Activated T-cell treated with anti-CD3 and anti-CD28 coated beads, Interleukin-2, amount 50 U/mL, for 24 hours (primary cell): ENCODE results near the gene GPR162.
A peak's percentile ranks its signal among the peaks of the same experiment; 100 is the strongest.

Experiments used
- DNase-seq: peaks from one replicate; pipeline ENCODE4 v3.0.0-alpha.2; 2020
- H3K27ac Mint-ChIP-seq: 2 replicates; pipeline ENCODE4 v1.8.0; 2020; ENCODE audit warnings: mild to moderate bottlenecking, mixed read lengths
- H3K27me3 Mint-ChIP-seq: 2 replicates; pipeline ENCODE4 v1.8.0; 2020; ENCODE audit warnings: mixed read lengths
- H3K36me3 Mint-ChIP-seq: 2 replicates; pipeline ENCODE4 v1.8.0; 2020; ENCODE audit warnings: low read depth, mixed read lengths
- H3K4me1 Mint-ChIP-seq: 2 replicates; pipeline ENCODE4 v1.8.0; 2020; ENCODE audit warnings: low read depth, mixed read lengths
- H3K4me3 Mint-ChIP-seq: 2 replicates; pipeline ENCODE4 v1.8.0; 2020; ENCODE audit warnings: mild to moderate bottlenecking, moderate library complexity, mixed read lengths
- H3K9me3 Mint-ChIP-seq: 2 replicates; pipeline ENCODE4 v1.8.0; 2020; ENCODE audit warnings: mixed read lengths

GPR162 gene

DNA sequence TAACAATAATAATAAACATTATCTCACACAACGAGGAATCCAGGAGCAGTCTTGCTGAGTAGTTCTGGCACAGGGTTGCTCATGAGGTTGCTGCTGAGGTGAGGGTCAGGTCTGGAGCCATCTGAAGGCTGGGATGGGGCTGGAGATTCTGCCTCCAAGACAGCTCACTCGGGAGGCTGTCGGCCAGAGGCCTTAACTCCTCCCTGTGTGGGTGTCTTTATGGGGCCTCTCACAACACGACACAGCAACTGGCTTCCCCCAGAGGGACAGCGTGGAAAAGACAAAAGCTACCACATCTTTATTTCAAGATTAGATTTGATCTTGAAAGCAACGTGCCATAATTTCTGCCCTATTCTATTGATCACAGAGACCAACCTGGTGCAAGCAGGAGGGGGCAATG lies 39.5 kb upstream of the GPR162 start:
- Mint-ChIP-seq H3K4me1 (peaks cover 87% of the 10 kb centered on the region), H3K9me3 (no peaks in the 10 kb centered on the region), H3K4me3 (peak overlapping the region; percentile 33), H3K27ac (peak overlapping the region; percentile 59), H3K27me3 (no peaks in the 10 kb centered on the region), H3K36me3 (peaks cover 18% of the 10 kb centered on the region)
- no peak for DNase-seq

DNA sequence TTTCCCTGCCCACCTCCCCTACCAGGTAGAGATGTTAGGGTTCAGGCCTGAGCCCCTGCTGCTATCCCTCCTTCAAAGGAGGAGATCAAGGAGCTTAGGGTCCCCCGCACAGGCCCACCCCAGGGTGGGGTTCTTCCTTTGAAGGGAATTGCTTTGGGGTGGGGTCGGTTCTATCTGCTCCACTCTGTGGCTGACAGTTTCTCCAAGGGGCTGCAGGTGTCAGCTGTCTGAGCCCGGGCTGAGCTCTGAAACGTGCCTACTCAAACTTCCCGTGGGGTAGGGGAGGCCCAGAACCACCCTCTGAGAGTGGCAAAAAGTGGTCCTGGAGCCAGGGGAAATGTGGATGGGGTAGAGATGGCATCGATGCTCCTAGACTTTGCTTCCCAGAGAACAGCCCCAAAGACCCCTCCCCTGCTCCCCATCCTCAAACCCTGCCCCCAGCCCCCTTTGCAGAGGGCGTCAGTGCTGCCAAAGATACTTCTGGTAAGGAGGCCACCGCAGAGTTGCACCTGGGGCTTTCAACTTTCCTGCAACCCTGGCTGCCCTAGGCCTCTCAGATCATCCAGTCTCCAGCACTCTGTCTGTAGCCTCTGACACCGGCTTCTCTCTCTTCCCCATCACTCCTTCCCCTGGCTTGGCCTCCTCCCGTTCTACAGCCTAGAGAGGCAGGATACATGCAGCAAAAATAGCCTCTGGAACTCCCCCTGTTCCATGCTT lies 38.6 kb upstream of the GPR162 start:
- peak overlapping the region; percentile 39 for H3K4me3 Mint-ChIP-seq
- H3K27me3 Mint-ChIP-seq = no peaks in the 10 kb centered on the region

DNA sequence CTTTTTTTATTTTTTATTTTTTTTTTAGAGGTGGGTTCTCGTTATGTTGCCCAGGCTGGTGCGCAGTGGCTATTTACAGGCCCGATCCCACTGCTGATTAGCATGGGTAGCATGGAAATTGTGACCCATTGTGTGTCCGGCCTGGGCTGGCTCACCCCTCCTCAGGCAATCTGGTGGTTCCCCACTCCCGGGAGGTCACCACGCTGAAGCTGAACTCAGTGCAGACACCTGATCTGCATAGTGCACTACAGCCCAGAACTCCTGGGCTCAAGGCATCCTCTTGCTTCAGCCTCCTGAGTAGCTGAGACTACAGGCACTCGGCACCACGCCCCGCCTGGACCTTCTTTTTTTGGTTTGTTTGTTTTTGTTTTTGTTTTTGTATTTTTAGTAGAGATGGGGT lies 37.8 kb upstream of the GPR162 start:
- H3K4me1 Mint-ChIP-seq = peaks cover 82% of the 10 kb centered on the region
- no peak overlapping the region for H3K4me3 Mint-ChIP-seq

More for the DNA sequence above, 38.6 kb upstream of the GPR162 start:
- Mint-ChIP-seq H3K36me3 (peaks cover 9% of the 10 kb centered on the region), H3K4me1 (peaks cover 82% of the 10 kb centered on the region), H3K9me3 (no peaks in the 10 kb centered on the region), H3K27ac (peak overlapping the region; percentile 77)
- DNase-seq = no peak

DNA sequence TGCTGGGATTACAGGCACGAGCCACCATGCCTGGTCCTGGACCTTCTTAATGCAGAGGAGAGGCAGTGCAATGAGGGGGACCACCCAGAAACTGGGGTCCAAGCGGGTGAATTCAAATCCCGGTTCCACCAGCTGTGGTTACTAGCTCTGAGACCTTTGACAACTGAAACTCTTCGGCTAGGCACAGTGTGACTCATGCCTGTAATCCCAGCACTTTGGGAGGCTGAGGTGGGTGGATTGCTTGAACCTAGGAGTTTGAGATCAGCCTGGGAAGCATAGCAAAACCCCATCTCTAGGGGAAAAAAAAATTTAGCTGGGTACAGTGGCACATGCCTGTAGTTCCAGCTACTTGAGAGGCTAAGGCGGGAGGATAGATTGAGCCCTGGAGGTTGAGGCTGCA lies 37.3 kb upstream of the GPR162 start:
- Mint-ChIP-seq H3K9me3 (no peaks in the 10 kb centered on the region), H3K36me3 (peaks cover under 1% of the 10 kb centered on the region), H3K4me3 (no peak overlapping the region), H3K27ac (peak overlapping the region; percentile 55), H3K27me3 (no peaks in the 10 kb centered on the region), H3K4me1 (peaks cover 82% of the 10 kb centered on the region)
- DNase-seq = no peak

More for the DNA sequence above, 37.8 kb upstream of the GPR162 start:
- Mint-ChIP-seq H3K27ac (peak overlapping the region; percentile 61), H3K9me3 (no peaks in the 10 kb centered on the region), H3K27me3 (no peaks in the 10 kb centered on the region), H3K36me3 (peaks cover under 1% of the 10 kb centered on the region)
- DNase-seq = no peak

DNA sequence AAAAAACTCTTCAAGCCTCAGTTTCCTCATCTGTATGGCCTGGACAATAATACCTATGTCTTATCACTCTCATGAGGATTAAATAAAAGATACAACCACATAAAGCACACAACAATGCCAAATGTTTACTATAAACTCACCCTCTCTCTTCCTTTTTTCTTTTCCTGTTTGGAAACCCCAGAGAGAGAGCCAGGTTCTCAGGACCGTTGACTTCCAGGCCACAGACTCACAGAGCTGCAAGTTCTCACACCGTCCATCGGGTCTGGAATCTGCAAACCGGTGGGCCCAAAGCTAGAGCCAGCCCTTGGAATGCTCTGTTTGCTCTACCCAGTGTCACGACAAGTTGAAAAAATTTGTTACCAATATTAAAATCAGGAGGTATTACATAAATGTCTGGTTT lies 36.9 kb upstream of the GPR162 start:
- Mint-ChIP-seq H3K9me3 (no peaks in the 10 kb centered on the region), H3K27ac (peak overlapping the region; percentile 55), H3K27me3 (no peaks in the 10 kb centered on the region), H3K36me3 (peaks cover 5% of the 10 kb centered on the region), H3K4me3 (no peak overlapping the region), H3K4me1 (peaks cover 79% of the 10 kb centered on the region)
- DNase-seq = no peak

DNA sequence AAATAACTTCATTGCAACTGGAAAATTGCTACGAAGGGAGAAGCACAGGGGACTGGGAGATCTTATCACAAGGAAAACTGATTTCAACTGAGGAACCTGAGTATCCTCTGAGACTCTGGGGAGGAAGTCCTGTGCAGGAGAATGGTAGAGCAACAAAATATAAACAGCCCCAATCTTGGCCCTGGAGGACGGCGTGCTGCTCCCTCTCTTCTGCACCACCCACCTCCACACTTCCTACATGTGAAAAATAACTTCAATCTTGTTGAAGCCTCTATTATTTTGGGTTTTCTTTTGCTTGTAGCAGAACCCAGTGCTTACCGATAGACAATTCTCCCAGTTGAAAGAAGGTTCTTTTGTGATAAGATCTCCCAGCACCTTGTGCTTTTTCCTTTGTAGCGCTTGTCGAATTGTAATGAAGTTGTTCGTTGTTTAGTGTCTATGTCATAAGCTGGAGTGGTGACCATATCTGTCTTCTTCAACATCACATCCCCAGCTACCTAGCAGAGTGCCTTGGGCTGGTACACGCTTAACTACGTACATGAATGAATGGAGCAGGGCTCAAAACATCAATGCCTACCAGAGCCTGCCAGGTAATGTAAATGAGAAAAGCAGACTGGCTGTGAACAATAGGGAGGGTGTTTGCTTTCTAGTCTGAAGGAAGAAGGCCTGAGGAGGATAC lies 35.1 kb upstream of the GPR162 start:
- no peaks in the 10 kb centered on the region for H3K9me3 Mint-ChIP-seq
- peak overlapping the region; percentile 39 for H3K4me3 Mint-ChIP-seq
- H3K36me3 Mint-ChIP-seq = peaks cover 16% of the 10 kb centered on the region
- DNase-seq = no peak
- peaks cover 68% of the 10 kb centered on the region for H3K4me1 Mint-ChIP-seq
- H3K27ac Mint-ChIP-seq = peak overlapping the region; percentile 76
- no peaks in the 10 kb centered on the region for H3K27me3 Mint-ChIP-seq

DNA sequence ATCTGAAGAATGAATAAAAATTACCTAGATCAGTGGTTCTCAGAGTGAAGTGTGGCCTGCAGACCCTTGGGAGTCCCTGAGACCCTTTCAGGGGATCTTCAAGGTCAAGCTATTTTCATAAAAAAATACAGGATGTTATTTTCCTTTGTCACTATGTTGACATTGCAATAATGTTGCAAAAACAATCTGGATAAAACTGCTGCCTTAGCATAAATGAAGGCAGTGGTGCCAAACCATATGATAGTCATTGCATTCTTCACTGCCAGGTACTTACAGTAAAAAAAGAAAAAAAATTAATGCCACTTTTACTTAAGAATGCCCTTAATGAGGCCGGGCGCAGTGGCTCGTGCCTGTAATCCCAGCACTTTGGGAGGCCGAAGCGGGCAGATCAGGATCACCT lies 34.3 kb upstream of the GPR162 start:
- Mint-ChIP-seq H3K27ac (peak overlapping the region; percentile 76), H3K4me1 (peaks cover 70% of the 10 kb centered on the region), H3K36me3 (peaks cover 24% of the 10 kb centered on the region), H3K27me3 (no peaks in the 10 kb centered on the region), H3K9me3 (no peaks in the 10 kb centered on the region), H3K4me3 (no peak overlapping the region)
- no peak for DNase-seq

- DNase-seq = peak; percentile 82
- Mint-ChIP-seq H3K4me1 (peaks cover 63% of the 10 kb centered on the region), H3K27ac (peak within 1 kb of the TSS; percentile 93), H3K27me3 (no peaks in the 10 kb centered on the region), H3K4me3 (peak within 1 kb of the TSS; percentile 90), H3K9me3 (no peaks in the 10 kb centered on the region), H3K36me3 (peaks cover 42% of the 10 kb centered on the region)
Observed at GRCh38 chr12:6788972-6789924, 32.4 kb upstream of the GPR162 start, which contains the start of gene CD4. TSS of gene CD4 (plus strand) at chr12:6789528. CDS start at chr12:6800139, 10,611 bp downstream.

DNA sequence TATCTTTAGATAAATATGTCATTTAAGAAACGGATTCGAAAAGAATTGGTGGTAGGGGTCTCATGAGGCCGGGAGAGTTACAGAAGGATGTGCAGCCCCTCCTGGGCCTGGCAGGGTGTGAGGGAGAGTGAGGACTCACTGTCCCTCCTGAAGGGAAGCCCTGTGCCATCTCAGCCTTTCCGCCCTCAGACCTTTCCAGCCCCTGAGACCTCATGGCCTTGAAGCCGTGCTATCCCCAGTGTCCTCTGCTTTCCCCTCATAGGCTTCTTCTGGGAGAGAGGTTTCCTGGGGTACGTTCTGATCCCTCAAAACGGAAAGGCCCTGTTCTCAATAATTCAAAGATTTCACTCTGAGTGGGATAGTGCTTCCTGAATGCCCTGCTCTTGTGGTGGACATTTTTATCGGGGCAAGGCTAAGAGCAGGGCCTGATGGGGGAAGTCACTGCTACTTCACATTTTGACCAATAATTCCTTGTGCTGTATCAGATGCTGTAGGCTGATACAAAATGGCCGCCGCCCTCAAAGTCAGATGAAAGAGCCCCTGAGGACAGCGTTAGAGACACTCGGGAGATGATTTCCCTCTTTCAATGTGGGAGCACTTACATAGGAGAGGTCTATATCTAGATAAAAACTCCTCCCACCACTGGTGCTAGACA lies 31.0 kb upstream of the GPR162 start:
- H3K9me3 Mint-ChIP-seq = no peaks in the 10 kb centered on the region
- peak; percentile 60 for DNase-seq
- H3K36me3 Mint-ChIP-seq = peaks cover 56% of the 10 kb centered on the region
- peak overlapping the region; percentile 90 for H3K4me3 Mint-ChIP-seq
- H3K4me1 Mint-ChIP-seq = peaks cover 57% of the 10 kb centered on the region
- peak overlapping the region; percentile 93 for H3K27ac Mint-ChIP-seq
- no peaks in the 10 kb centered on the region for H3K27me3 Mint-ChIP-seq

- no peaks in the 10 kb centered on the region for H3K27me3 Mint-ChIP-seq
- peaks cover 69% of the 10 kb centered on the region for H3K36me3 Mint-ChIP-seq
- peak; percentile 61 for DNase-seq
- H3K9me3 Mint-ChIP-seq = no peaks in the 10 kb centered on the region
- peaks cover 58% of the 10 kb centered on the region for H3K4me1 Mint-ChIP-seq
- peak overlapping the region; percentile 90 for H3K4me3 Mint-ChIP-seq
- H3K27ac Mint-ChIP-seq = peak overlapping the region; percentile 93
Observed at GRCh38 chr12:6791931-6792520, 29.6 kb upstream of the GPR162 start.

DNA sequence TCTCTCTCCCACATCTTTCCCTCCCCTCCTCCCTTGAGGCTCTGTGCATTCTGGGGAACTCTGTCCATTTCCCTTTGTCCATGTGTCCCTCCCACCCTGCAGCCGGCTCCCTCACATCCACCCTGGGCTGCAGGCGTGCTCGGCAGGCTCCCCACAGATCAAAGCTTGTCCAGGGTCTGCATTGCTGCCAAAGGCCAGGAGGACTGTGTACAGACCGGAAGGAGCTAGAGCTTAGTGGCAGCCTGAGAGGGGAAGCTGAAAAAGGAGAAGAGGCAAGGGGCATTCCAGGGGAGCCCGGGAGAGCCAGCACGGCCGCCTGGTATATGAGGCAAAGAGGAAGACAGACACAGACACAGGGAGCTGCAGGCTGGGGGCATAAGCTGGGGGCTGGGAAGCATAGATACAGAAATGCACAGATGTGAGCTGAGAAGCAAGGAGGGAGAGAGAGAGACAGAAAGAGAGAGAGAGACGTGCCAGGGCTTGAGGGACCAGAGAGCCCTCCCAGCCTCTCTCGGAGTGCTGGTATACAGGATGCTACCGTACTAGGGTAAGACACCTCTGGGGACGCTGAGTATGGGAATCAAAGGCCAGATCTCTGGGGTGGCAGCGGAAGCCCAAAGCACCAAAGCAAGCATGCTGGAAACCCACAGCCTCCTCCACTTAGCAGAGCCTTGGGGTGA lies 29.0 kb upstream of the GPR162 start:
- H3K4me1 Mint-ChIP-seq = peaks cover 58% of the 10 kb centered on the region
- peaks cover 75% of the 10 kb centered on the region for H3K36me3 Mint-ChIP-seq
- H3K27me3 Mint-ChIP-seq = no peaks in the 10 kb centered on the region
- H3K4me3 Mint-ChIP-seq = peak overlapping the region; percentile 90
- DNase-seq = peak; percentile 56
- H3K9me3 Mint-ChIP-seq = no peaks in the 10 kb centered on the region
- H3K27ac Mint-ChIP-seq = peak overlapping the region; percentile 93

DNA sequence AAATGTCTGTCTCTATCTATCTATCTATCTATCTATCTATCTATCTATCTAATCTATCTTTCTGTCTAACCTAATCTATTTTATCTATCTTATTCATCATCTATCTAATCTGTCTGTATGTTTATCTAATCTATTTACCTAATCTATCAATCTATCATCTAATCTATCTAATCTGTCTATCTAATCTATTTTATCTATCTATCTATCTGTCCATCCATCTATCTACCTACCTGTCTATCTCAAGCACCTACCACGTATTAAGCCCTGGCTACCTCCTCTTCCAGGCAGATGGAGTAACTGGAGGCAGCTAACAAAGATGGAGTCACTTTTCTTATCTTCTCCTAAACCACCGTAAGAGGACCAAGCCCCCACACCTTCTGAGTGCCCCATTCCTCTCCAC lies 26.5 kb upstream of the GPR162 start:
- no peak for DNase-seq
- Mint-ChIP-seq H3K4me1 (peaks cover 48% of the 10 kb centered on the region), H3K4me3 (no peak overlapping the region), H3K27me3 (no peaks in the 10 kb centered on the region), H3K9me3 (no peaks in the 10 kb centered on the region), H3K27ac (peak overlapping the region; percentile 66), H3K36me3 (peaks cover 89% of the 10 kb centered on the region)

GRCh38 chr12:6796576-6796975 lies 25.0 kb upstream of the GPR162 start:
- DNase-seq = no peak
- H3K4me1 Mint-ChIP-seq = peaks cover 47% of the 10 kb centered on the region
- H3K4me3 Mint-ChIP-seq = no peak overlapping the region
- H3K9me3 Mint-ChIP-seq = no peaks in the 10 kb centered on the region
- no peaks in the 10 kb centered on the region for H3K27me3 Mint-ChIP-seq
- H3K36me3 Mint-ChIP-seq = peaks cover 84% of the 10 kb centered on the region
- H3K27ac Mint-ChIP-seq = no peak overlapping the region
